ENCODE measurements around the gene F3.

Gene F3

DNA sequence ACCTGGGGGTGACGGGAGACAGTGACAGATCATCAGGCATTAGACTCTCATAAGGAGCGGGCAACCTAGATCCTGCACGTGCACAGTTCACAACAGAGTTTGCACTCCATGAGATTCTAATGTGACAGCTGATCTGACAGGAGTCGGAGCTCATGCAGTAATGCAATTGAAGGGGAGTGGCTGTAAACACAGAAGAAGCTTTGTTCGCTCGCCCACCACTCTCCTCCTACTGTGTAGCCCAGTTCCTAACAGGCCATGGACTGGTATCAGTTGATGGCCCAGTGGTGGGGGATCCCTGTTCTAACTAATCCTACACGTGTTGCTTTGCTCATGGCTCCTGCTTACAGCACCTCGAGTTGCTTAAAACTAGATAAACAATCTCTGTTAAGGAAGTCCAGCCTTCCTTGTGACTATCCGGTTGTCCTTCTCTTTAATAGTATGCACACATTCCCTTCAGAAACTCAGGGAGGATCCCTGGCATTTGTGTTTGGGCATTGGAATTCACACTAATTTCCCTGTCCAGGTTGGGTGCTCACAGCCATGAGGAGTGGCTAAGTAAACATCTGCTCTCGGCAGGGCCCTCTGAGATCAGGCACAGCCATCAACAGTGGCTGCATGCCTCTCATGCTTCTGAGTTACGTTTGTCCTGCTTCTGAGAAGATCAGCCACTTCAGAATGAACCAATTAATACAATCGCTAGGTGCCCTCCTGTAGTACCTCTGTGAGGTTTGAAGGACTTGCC is 21.1 kb upstream of the F3 start:
- TF ChIP-seq ZNF274 (IDR thresholded peaks at IDR 0.05; ENCODE audit: low read depth, low read length) = no peak
- H3K4me3 ChIP-seq (ENCODE audit: low read length) = no peak overlapping the region

- no peak for TF ChIP-seq ZNF274 (IDR thresholded peaks at IDR 0.05; ENCODE audit: low read depth, low read length)
- H3K4me3 ChIP-seq (ENCODE audit: low read length) = no peak overlapping the region
Observed at GRCh38 chr1:94560333-94560732, 18.8 kb upstream of the F3 start.

DNA sequence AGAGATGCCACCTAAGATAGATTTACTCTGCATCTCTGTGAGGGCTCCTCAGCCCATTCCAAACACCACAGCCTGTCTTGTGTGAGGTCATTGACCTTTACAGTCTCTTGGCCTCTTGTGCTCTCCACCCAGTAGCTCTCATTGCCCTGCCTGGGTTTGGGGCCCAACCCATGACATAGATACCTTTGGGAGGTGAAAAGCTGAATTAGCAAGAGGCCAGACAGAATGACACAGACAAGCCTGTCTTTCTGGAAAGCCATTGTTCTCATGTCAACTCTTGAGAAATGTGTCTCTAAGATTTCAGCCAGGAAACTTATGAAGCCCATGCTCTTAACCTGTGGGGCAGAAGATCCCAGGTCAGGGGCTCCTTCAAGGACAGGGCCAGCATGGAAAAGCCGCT is 18.4 kb upstream of the F3 start:
- no peak overlapping the region for H3K4me3 ChIP-seq (ENCODE audit: low read length)
- TF ChIP-seq ZNF274 (IDR thresholded peaks at IDR 0.05; ENCODE audit: low read depth, low read length) = no peak

- TF ChIP-seq ZNF274 (IDR thresholded peaks at IDR 0.05; ENCODE audit: low read depth, low read length) = no peak
Observed at GRCh38 chr1:94555091-94555490, 13.5 kb upstream of the F3 start.

DNA sequence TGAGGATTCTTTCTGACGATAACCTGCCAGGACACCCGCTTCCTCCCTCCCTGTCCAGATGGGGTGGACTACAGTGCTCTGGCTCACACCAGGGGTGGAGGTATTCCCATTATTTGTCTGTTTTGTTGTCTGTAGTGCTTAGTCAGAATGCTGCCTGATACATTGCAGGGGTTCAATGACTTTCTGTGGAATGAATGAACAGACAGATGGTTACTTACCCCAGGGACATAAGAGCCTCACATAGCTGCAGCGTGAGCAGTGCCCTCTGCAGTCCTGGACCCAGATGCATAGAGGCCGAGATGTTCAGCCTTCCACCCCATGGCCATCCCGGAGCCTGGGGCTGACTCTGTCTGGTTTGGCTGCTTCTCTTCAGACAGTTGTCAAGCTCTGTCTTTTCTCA is 13.0 kb upstream of the F3 start:
- no peak overlapping the region for H3K4me3 ChIP-seq (ENCODE audit: low read length)
- no peak for TF ChIP-seq ZNF274 (IDR thresholded peaks at IDR 0.05; ENCODE audit: low read depth, low read length)

More at GRCh38 chr1:94555091-94555490, 13.5 kb upstream of the F3 start:
- H3K4me3 ChIP-seq (ENCODE audit: low read length) = no peak overlapping the region

DNA sequence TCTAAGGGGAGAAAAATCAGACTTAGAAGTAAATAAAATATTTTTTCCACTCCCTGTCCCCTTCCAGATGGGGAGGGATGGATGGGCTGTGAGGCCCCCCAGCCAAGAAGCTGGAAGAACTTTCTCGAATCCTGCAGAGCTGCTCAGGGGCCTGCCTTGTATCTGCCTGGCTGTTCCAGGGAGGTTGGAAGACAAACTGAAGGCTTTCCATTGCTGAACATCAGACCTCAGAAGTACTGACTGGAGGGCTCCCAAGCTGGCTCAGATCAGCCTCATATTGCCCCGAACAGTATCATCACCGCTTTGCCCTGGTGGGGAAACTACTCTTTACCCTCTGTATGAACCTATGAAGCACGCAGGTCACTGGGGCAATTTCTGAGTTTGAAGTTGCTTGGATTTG is 12.4 kb upstream of the F3 start:
- H3K4me3 ChIP-seq (ENCODE audit: low read length) = no peak overlapping the region
- no peak for TF ChIP-seq ZNF274 (IDR thresholded peaks at IDR 0.05; ENCODE audit: low read depth, low read length)

GRCh38 chr1:94553323-94553730 is 11.8 kb upstream of the F3 start:
- no peak for TF ChIP-seq ZNF274 (IDR thresholded peaks at IDR 0.05; ENCODE audit: low read depth, low read length)
- H3K4me3 ChIP-seq (ENCODE audit: low read length) = no peak overlapping the region

- no peak for TF ChIP-seq ZNF274 (IDR thresholded peaks at IDR 0.05; ENCODE audit: low read depth, low read length)
- no peak overlapping the region for H3K4me3 ChIP-seq (ENCODE audit: low read length)
Observed at GRCh38 chr1:94552071-94552586, 10.6 kb upstream of the F3 start.

- no peak for TF ChIP-seq ZNF274 (IDR thresholded peaks at IDR 0.05; ENCODE audit: low read depth, low read length)
Observed at GRCh38 chr1:94551449-94551848, 9.9 kb upstream of the F3 start.

DNA sequence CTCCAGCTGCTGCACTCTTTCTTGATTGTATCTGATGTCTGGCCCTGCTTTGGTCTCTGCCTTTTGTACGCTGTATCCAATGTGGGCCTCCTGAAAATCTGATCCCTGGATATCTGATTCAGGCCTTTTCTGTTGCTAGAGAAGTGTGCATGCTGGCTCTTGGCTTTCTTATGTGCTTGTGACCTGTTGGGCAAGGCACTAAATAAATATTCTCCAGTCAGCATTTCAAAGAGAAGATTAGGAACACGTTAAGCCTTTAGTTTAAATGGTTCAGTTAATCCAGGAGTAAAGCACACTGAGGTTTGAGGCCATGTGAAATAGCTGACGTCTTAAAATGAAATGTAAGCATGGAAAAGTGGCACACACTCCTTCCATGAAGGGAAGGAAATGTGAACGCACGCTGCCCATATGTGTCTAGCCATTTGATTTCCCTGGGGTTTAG is 9.3 kb upstream of the F3 start:
- TF ChIP-seq ZNF274 (IDR thresholded peaks at IDR 0.05; ENCODE audit: low read depth, low read length) = no peak
- no peak overlapping the region for H3K4me3 ChIP-seq (ENCODE audit: low read length)

More at GRCh38 chr1:94551449-94551848, 9.9 kb upstream of the F3 start:
- H3K4me3 ChIP-seq (ENCODE audit: low read length) = no peak overlapping the region

- no peak for TF ChIP-seq ZNF274 (IDR thresholded peaks at IDR 0.05; ENCODE audit: low read depth, low read length)
- H3K4me3 ChIP-seq (ENCODE audit: low read length) = no peak overlapping the region
Observed at GRCh38 chr1:94550396-94550795, 8.8 kb upstream of the F3 start.

- H3K4me3 ChIP-seq (ENCODE audit: low read length) = no peak overlapping the region
- no peak for TF ChIP-seq ZNF274 (IDR thresholded peaks at IDR 0.05; ENCODE audit: low read depth, low read length)
Observed at GRCh38 chr1:94549706-94550105, 8.1 kb upstream of the F3 start.

DNA sequence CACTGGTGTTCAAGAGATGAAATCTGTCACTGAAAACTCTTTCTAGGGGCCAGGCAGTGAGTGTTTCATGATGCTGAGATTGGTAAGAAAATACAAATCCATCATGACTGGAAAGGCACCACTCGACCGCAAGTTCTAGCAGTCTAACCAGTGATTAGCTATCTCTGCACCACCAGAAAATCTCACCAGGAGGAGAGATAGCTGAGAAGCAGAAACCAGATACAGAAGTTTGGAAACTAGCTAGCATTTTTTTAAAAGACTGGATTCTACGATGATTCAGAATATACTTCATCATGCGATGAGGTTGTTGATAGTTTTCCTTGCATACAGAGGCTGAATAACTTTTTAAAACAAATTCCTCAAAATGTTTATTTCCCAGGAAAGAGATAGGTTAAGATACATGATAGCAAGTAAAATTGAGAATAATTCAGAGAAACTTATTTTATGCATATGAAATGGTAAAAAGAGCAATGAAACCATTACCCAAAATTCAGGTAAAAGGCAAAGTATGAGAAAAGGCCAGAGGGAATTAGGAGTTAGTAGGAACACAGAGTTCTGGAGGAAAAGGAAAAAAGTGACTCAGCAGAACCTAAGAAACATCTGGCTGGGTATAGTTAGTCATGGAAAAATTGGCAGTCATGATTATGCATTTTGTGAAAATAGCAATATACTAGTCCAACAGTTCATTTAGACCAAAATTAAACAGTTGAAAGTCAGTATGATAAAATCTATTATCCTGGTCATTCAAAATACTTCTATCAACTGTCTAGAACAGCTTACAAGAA is 3.3 kb upstream of the F3 start:
- no peak for TF ChIP-seq ZNF274 (IDR thresholded peaks at IDR 0.05; ENCODE audit: low read depth, low read length)
- H3K4me3 ChIP-seq (ENCODE audit: low read length) = no peak overlapping the region

GRCh38 chr1:94543893-94544635 is 2.5 kb upstream of the F3 start:
- H3K4me3 ChIP-seq (ENCODE audit: low read length) = no peak overlapping the region
- no peak for TF ChIP-seq ZNF274 (IDR thresholded peaks at IDR 0.05; ENCODE audit: low read depth, low read length)

Data from GM08714 (cell line).